IPS-NIHi11 (cell line): ENCODE data around the gene ANKRD12.

Experiments
- DNase-seq: peaks from one replicate; pipeline ENCODE4 v3.0.0; 2012; ENCODE audit warnings: mixed read lengths, low spot score

The ANKRD12 gene

GRCh38 chr18:9106800-9107584 lies 29.6 kb upstream of the ANKRD12 start:
- DNase-seq, result no peak

- no peak for DNase-seq
Observed at GRCh38 chr18:9108911-9109310, 27.7 kb upstream of the ANKRD12 start.

GRCh38 chr18:9109523-9109922 lies 27.1 kb upstream of the ANKRD12 start:
- DNase-seq, result no peak

- no peak for DNase-seq
Observed at GRCh38 chr18:9113468-9114149, 23.0 kb upstream of the ANKRD12 start.

GRCh38 chr18:9115984-9116383 lies 20.6 kb upstream of the ANKRD12 start:
- no peak for DNase-seq

GRCh38 chr18:9117980-9118841 lies 18.4 kb upstream of the ANKRD12 start:
- no peak for DNase-seq

- no peak for DNase-seq
Observed at GRCh38 chr18:9120796-9121195, 15.8 kb upstream of the ANKRD12 start.

- no peak for DNase-seq
Observed at GRCh38 chr18:9123520-9123919, 13.1 kb upstream of the ANKRD12 start.

GRCh38 chr18:9124824-9125223 lies 11.8 kb upstream of the ANKRD12 start:
- DNase-seq, result no peak

GRCh38 chr18:9126337-9126736 lies 10.2 kb upstream of the ANKRD12 start:
- DNase-seq, result no peak

- DNase-seq, result no peak
Observed at GRCh38 chr18:9130195-9130594, 6.4 kb upstream of the ANKRD12 start.

- no peak for DNase-seq
Observed at GRCh38 chr18:9130806-9131205, 5.8 kb upstream of the ANKRD12 start.

- no peak for DNase-seq
Observed at GRCh38 chr18:9132628-9133027, 4.0 kb upstream of the ANKRD12 start.

- no peak for DNase-seq
Observed at GRCh38 chr18:9133225-9133624, 3.4 kb upstream of the ANKRD12 start.

GRCh38 chr18:9135081-9135911 lies 1.3 kb upstream of the ANKRD12 start:
- no peak for DNase-seq

GRCh38 chr18:9135912-9136314 lies 668 bp upstream of the ANKRD12 start:
- peak; percentile 77 for DNase-seq

- peak; percentile 86 for DNase-seq
Observed at GRCh38 chr18:9137168-9138066, 836 bp downstream of the ANKRD12 start.

- no peak for DNase-seq
Observed at GRCh38 chr18:9139400-9140039, 2.9 kb downstream of the ANKRD12 start.

GRCh38 chr18:9140381-9140780 lies 3.8 kb downstream of the ANKRD12 start:
- DNase-seq, result no peak

- no peak for DNase-seq
Observed at GRCh38 chr18:9140984-9141383, 4.4 kb downstream of the ANKRD12 start.
